Kidney epithelial cell (primary cell): Measurements from ENCODE around the gene SPEF1. TPM values are rescaled to one million over a fixed set of nuclear protein-coding genes. Genes with fewer than 3 reads are reported as not detected.
A peak's percentile ranks its signal among the peaks of the same experiment; 100 is the strongest.

ENCODE experiments used
- DNase-seq: peaks from one replicate; pipeline ENCODE4 v3.0.0-alpha.2; 2010; ENCODE audit warnings: low read depth
- H3K27me3 ChIP-seq: 2 replicates; pipeline ENCODE4 v1.6.0; 2011; ENCODE audit warnings: low read length; ENCODE audit not compliant: control insufficient read depth, insufficient read depth
- H3K36me3 ChIP-seq: 2 replicates; pipeline ENCODE4 v1.5.1; 2011; ENCODE audit warnings: low read length; ENCODE audit not compliant: control insufficient read depth, insufficient read depth
- H3K4me3 ChIP-seq: 2 replicates; pipeline ENCODE4 v1.5.1; 2011; ENCODE audit warnings: low read depth, mild to moderate bottlenecking, control low read depth, low read length
- total RNA-seq: library from RNA; depleted of rRNA; stranded (reverse); fragments of >200 nt; gene quantifications from 2 replicates; pipeline ENCODE4 v1.2.3, GENCODE V29; 2015
- TF ChIP-seq, protein P1 (sequence below): IDR thresholded peaks from 2 replicates; pipeline ENCODE4 v1.5.1; 2011; ENCODE audit warnings: mild to moderate bottlenecking, moderate library complexity, low read length, control low read depth, inconsistent platforms; ENCODE audit not compliant: insufficient read depth, poor library complexity, severe bottlenecking

SPEF1 gene
- total RNA-seq, 1 donor from 2014 or later, result not detected

DNA sequence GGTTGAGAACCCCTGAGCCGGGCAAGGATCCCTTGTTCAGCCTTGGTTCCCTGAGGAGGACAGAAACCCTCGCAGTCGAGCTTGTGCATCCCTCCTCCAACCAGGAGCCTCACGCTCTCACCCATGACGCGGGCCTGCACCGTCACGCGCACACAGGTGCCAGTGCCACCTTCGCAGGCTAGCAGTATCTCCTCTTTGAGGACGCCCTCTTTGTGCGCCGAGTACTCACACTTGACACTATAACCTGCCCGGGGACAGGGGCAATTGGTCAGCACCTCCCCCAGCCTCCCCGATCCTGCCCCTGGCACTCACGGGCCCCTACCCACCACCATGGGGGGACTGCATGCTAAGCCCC, 27.0 kb downstream of the SPEF1 start:
- TF ChIP-seq, protein P1, sequence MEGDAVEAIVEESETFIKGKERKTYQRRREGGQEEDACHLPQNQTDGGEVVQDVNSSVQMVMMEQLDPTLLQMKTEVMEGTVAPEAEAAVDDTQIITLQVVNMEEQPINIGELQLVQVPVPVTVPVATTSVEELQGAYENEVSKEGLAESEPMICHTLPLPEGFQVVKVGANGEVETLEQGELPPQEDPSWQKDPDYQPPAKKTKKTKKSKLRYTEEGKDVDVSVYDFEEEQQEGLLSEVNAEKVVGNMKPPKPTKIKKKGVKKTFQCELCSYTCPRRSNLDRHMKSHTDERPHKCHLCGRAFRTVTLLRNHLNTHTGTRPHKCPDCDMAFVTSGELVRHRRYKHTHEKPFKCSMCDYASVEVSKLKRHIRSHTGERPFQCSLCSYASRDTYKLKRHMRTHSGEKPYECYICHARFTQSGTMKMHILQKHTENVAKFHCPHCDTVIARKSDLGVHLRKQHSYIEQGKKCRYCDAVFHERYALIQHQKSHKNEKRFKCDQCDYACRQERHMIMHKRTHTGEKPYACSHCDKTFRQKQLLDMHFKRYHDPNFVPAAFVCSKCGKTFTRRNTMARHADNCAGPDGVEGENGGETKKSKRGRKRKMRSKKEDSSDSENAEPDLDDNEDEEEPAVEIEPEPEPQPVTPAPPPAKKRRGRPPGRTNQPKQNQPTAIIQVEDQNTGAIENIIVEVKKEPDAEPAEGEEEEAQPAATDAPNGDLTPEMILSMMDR, result no peak
- peaks cover 32% of the 10 kb centered on the region for H3K27me3 ChIP-seq
- no peak for DNase-seq
- H3K36me3 ChIP-seq, result peaks cover 4% of the 10 kb centered on the region
- H3K4me3 ChIP-seq, result no peak overlapping the region

DNA sequence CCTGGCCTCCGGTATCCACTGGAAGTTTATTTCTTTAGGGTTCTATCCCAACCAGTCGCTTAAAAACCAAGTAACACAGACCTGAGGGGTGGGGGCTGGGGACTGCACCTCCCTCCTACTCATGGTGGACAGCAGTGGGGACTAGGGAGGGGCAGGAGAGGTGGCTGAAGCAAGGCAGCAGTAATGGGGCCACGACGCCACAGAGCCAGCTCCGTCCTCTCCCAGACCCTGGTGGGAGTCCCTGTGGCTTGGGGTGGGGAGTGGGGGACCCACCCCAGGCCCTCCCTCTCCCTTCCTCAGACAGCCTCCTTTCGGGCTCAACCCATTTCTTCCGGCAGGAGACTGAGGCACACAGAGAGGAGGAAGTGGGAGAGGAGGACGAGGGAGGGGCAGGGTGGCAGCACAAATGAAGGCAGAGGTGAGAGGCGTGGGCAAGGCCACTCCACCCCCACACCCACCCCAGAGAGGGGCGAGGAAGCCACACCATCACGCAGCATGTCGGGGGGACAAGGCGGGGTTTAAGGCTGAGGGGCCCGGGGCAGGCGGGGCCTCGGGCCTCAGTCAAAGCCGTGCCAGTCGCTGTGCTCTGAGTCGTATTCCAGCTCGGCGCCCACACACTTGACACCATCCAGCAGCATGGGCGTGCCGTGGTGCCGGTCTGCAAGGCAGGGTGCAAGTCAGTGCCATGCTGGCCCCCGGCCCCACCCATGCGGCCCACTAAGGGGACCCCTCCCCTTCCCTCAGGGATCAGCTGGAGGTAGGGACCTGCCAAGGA, 27.6 kb downstream of the SPEF1 start:
- TF ChIP-seq, protein P1, result no peak

DNA sequence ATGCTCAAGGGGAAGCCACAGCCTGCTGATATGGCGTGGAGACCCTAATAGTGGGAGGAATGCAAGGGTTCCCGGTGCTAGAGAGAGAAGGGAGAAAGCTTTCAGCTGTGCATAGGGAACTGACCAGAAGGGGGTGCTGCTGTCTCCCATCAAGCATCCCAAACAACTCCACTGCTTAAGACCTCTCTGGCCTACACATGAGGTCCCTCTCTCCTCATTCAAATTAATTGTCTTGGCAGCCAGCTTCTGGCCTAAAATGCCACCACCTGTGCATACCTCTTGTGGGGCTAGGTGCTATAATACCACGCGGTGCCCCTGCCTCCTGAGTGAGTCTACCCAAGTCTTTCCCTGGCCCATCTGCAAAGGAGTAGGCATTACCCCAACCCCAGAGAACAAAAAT, 28.1 kb downstream of the SPEF1 start:
- Histone ChIP-seq H3K36me3 (peaks cover 1% of the 10 kb centered on the region), H3K27me3 (peaks cover 42% of the 10 kb centered on the region), H3K4me3 (no peak overlapping the region)
- no peak for DNase-seq
- TF ChIP-seq, protein P1, result peak; percentile 84

More for the DNA sequence above, 27.6 kb downstream of the SPEF1 start:
- H3K36me3 ChIP-seq, result peaks cover 4% of the 10 kb centered on the region
- peaks cover 38% of the 10 kb centered on the region for H3K27me3 ChIP-seq
- no peak for DNase-seq
- H3K4me3 ChIP-seq, result no peak overlapping the region

DNA sequence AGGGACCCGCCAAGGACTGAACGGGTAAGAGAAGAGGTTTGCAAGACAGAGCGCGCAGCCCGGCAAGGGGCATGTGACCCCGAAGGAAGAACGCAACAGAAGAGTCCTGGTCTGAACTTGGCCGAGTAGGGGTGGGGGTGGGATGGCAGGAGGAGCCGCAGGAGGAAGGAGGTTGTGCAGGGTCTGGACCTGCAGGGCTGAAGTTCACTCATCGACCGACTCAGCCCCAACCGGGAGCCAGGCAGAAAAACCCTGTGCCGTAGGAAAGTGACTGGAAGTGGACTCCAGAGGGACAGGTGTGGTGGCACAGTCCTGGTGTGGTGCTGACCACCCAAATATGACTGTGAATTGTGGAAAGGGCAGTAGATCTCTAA, 28.9 kb downstream of the SPEF1 start:
- TF ChIP-seq, protein P1, result no peak
- Histone ChIP-seq H3K27me3 (peaks cover 42% of the 10 kb centered on the region), H3K36me3 (peaks cover 1% of the 10 kb centered on the region), H3K4me3 (no peak overlapping the region)
- DNase-seq, result no peak

DNA sequence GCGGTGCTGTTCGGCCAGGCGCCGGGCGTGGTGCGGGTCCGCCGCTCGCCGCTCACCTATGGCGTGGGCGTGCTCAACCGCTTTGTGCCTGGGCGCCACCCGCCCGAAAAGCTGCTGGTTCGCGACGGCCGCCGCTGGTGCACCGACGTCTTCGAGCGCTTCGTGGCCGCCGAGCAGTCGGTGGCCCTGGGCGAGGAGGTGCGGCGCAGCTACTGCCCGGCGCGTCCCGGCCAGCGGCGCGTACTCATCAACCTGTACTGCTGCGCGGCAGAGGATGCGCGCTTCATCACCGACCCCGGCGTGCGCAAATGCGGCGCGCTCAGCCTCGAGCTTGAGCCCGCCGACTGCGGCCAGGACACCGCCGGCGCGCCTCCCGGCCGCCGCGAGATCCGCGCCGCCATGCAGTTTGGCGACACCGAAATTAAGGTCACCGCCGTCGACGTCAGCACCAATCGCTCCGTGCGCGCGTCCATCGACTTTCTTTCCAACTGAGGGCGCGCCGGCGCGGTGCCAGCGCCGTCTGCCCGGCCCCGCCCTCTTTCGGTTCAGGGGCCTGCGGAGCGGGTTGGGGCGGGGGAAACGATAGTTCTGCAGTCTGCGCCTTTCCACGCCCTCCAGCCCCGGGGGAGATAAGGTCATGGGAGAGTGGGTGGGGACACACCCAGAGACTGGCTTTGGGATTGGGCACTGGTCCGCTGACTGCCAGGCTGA, 29.4 kb downstream of the SPEF1 start:
- DNase-seq, result no peak
- Histone ChIP-seq H3K27me3 (peaks cover 44% of the 10 kb centered on the region), H3K36me3 (peaks cover 1% of the 10 kb centered on the region), H3K4me3 (peak overlapping the region; percentile 21)
- TF ChIP-seq, protein P1, result no peak
